Posterior vena cava (tissue), 2 donors: ENCODE measurements around the gene NUP93. TPM values are rescaled to one million over a fixed set of nuclear protein-coding genes. Genes with fewer than 3 reads are reported as not detected.
"Not testable (repeated sequence)": the region's sequence is repeated elsewhere in the genome, so short reads cannot be mapped to it uniquely, and the experiment has no call there.

Experiments
- DNase-seq: peaks from one replicate; pipeline ENCODE4 v3.0.0-alpha.2; 2020; ENCODE audit warnings: low spot score
- intact Hi-C, 2 donors: fragments of 100-400 bp; cut with DNase I; formaldehyde crosslinking; loops; one replicate each; pipeline versions ENCODE4 v1.14.1 to v1.14.2; 2022 to 2023
- total RNA-seq, 2 donors: library from RNA; stranded (reverse); fragmentation: NEBNext Ultra II Directional; extraction: Animal tissue kit (Norgen Biotek cat#: 25700); gene quantifications; one replicate each; pipeline ENCODE4 v1.2.1, GENCODE V29; 2021
- donor health status: DM: yes; HTN: yes; CAD: no.
- donor health status: DM: yes; HTN: yes; CAD: no.

NUP93 gene
- total RNA-seq, 2 donors from 2014 or later = 42.8 to 54.7 TPM

- intact Hi-C loops = no loop called here
- DNase-seq = no peak
Measured at GRCh38 chr16:56855946-56856345, 126.0 kb downstream of the NUP93 start.

- intact Hi-C loops = no loop called here
Measured at GRCh38 chr16:56856876-56857447, 127.0 kb downstream of the NUP93 start.

GRCh38 chr16:56858374-56858773 lies 128.4 kb downstream of the NUP93 start:
- intact Hi-C loops = no loop called here
- no peak for DNase-seq

More at GRCh38 chr16:56856876-56857447, 127.0 kb downstream of the NUP93 start:
- DNase-seq = no peak

- intact Hi-C loops = loop anchor here in 1 of 2 donors (10.0 kb wide), 1 partner anchor 95 kb away; no protein-coding TSS in a partner anchor
- DNase-seq = no peak
Measured at GRCh38 chr16:56859636-56860035, 129.7 kb downstream of the NUP93 start.

- intact Hi-C loops = loop anchor here in 1 of 2 donors (10.0 kb wide), 1 partner anchor 94 kb away; no protein-coding TSS in a partner anchor
- DNase-seq = no peak
Measured at GRCh38 chr16:56860226-56861020, 130.5 kb downstream of the NUP93 start.

GRCh38 chr16:56861092-56861610 lies 131.2 kb downstream of the NUP93 start:
- DNase-seq = no peak
- intact Hi-C loops = loop anchor here in 1 of 2 donors (10.0 kb wide), 1 partner anchor 94 kb away; no protein-coding TSS in a partner anchor

GRCh38 chr16:56861756-56862155 lies 131.8 kb downstream of the NUP93 start:
- DNase-seq = no peak
- intact Hi-C loops = loop anchor here in 1 of 2 donors (10.0 kb wide), 1 partner anchor 93 kb away; no protein-coding TSS in a partner anchor

- no peak for DNase-seq
- intact Hi-C loops = loop anchor here in 1 of 2 donors (10.0 kb wide), 1 partner anchor 92 kb away; no protein-coding TSS in a partner anchor
Measured at GRCh38 chr16:56862776-56863175, 132.8 kb downstream of the NUP93 start.

- no peak for DNase-seq
- intact Hi-C loops = loop anchor here in 1 of 2 donors (5.0 to 10.0 kb wide), 2 partner anchors 90 to 182 kb away; no protein-coding TSS in a partner anchor
Measured at GRCh38 chr16:56864960-56865359, 135.0 kb downstream of the NUP93 start, which contains the start of gene SLC12A3. Gene SLC12A3 (plus strand): TSS chr16:56865207. CDS start chr16:56865236, 29 bp downstream.

GRCh38 chr16:56865394-56866062 lies 135.6 kb downstream of the NUP93 start:
- DNase-seq = no peak
- intact Hi-C loops = loop anchor here in 1 of 2 donors (5.0 to 10.0 kb wide), 2 partner anchors 89 to 182 kb away; no protein-coding TSS in a partner anchor

- DNase-seq = no peak
- intact Hi-C loops = loop anchor here in 1 of 2 donors (5.0 to 10.0 kb wide), 2 partner anchors 88 to 180 kb away; no protein-coding TSS in a partner anchor
Measured at GRCh38 chr16:56866955-56867830, 137.3 kb downstream of the NUP93 start.

- DNase-seq = no peak
- intact Hi-C loops = loop anchor here in 1 of 2 donors (5.0 to 10.0 kb wide), 2 partner anchors 87 to 179 kb away; no protein-coding TSS in a partner anchor
Measured at GRCh38 chr16:56868175-56868574, 138.2 kb downstream of the NUP93 start.

- intact Hi-C loops = loop anchor here in 1 of 2 donors (5.0 to 10.0 kb wide), 2 partner anchors 86 to 179 kb away; no protein-coding TSS in a partner anchor
- not testable (repeated sequence) for DNase-seq
Measured at GRCh38 chr16:56868766-56869165, 138.8 kb downstream of the NUP93 start.

- no peak for DNase-seq
- intact Hi-C loops = loop anchor here (5.0 to 10.0 kb wide), 2 partner anchors 85 to 178 kb away; no protein-coding TSS in a partner anchor
Measured at GRCh38 chr16:56869513-56870275, 139.8 kb downstream of the NUP93 start.

- DNase-seq = no peak
- intact Hi-C loops = loop anchor here in 1 of 2 donors (10.0 kb wide), 1 partner anchor 84 kb away; no protein-coding TSS in a partner anchor
Measured at GRCh38 chr16:56870276-56870888, 140.5 kb downstream of the NUP93 start.

GRCh38 chr16:56871172-56871593 lies 141.3 kb downstream of the NUP93 start:
- DNase-seq = no peak
- intact Hi-C loops = loop anchor here in 1 of 2 donors (10.0 kb wide), 1 partner anchor 84 kb away; no protein-coding TSS in a partner anchor
